ENCODE measurements around the gene ZBTB4.

ZBTB4 gene

DNA sequence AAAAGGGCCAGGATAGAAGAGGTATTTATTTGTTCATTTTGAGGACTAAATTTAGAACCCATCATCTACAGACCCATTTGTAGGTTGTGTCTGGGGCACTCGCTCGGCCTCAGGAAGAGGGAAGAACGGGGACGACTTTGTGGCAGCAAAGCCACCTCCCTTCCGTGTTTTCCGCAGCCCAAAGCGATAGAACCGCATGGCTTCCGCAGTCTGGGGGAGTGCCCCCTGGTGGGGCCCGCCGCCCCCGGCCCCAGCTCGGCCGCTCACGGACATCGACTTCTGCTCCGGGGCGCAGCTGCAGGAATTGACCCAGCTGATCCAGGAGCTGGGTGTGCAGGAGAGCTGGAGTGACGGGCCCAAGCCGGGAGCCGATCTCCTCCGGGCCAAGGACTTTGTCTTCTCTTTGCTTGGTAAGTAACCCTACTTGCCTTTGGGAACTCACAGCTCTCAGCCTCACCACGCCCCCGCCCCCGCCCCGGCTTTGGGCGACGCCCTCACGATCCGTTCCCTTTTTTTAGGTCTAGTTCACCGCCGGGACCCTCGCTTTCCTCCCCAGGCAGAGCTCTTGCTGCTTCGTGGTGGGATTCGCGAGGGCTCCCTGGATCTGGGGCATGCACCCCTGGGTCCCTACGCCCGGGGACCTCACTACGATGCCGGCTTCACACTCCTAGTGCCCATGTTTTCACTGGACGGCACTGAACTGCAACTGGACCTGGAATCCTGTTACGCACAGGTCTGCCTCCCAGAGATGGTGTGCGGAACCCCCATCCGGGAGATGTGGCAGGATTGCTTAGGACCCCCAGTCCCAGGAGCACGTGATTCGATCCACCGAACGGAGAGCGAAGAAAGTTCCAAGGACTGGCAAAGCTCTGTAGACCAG lies 43.5 kb downstream of the ZBTB4 start:
- peaks cover 3% of the 10 kb centered on the region; the same call in 1 of the 2 replicates for H3K36me3 ChIP-seq (ENCODE audit: insufficient read depth, low read length)
- H3K27ac ChIP-seq (ENCODE audit: low read depth, low read length, poor library complexity, severe bottlenecking) = peak overlapping the region; percentile 86
- no peaks in the 10 kb centered on the region for H3F3A ChIP-seq (ENCODE audit: insufficient read depth, low read length)
- H3K4me1 ChIP-seq (ENCODE audit: insufficient read depth, low read length, severe bottlenecking) = peaks cover 47% of the 10 kb centered on the region
- H3K4me2 ChIP-seq (ENCODE audit: low read length) = peak overlapping the region; percentile 99
- peaks cover 17% of the 10 kb centered on the region for H3K27me3 ChIP-seq (ENCODE audit: insufficient read depth, low read length)
- TF ChIP-seq, protein P1, sequence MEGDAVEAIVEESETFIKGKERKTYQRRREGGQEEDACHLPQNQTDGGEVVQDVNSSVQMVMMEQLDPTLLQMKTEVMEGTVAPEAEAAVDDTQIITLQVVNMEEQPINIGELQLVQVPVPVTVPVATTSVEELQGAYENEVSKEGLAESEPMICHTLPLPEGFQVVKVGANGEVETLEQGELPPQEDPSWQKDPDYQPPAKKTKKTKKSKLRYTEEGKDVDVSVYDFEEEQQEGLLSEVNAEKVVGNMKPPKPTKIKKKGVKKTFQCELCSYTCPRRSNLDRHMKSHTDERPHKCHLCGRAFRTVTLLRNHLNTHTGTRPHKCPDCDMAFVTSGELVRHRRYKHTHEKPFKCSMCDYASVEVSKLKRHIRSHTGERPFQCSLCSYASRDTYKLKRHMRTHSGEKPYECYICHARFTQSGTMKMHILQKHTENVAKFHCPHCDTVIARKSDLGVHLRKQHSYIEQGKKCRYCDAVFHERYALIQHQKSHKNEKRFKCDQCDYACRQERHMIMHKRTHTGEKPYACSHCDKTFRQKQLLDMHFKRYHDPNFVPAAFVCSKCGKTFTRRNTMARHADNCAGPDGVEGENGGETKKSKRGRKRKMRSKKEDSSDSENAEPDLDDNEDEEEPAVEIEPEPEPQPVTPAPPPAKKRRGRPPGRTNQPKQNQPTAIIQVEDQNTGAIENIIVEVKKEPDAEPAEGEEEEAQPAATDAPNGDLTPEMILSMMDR (IDR thresholded peaks at IDR 0.05; ENCODE audit: low read length) = peak; percentile 61
- no peak for TF ChIP-seq EZH2 (IDR thresholded peaks at IDR 0.05; ENCODE audit: borderline replicate concordance, low read length)
- H3K9me3 ChIP-seq (ENCODE audit: low read length) = no peaks in the 10 kb centered on the region
- peak overlapping the region; percentile 74 for H3K9ac ChIP-seq (ENCODE audit: low read length)
- no peaks in the 10 kb centered on the region for H3K79me2 ChIP-seq (ENCODE audit: insufficient read depth, low read length)
- H3K4me3 ChIP-seq (ENCODE audit: low read depth, low read length, poor library complexity, severe bottlenecking) = peak overlapping the region; percentile 76
- H4K20me1 ChIP-seq (ENCODE audit: insufficient read depth, low read length) = no peaks in the 10 kb centered on the region
- no peak overlapping the region for H2AFZ ChIP-seq (ENCODE audit: low read length)
- no peaks in the 10 kb centered on the region for H3K9me2 ChIP-seq (ENCODE audit: low read depth, low read length)

DNA sequence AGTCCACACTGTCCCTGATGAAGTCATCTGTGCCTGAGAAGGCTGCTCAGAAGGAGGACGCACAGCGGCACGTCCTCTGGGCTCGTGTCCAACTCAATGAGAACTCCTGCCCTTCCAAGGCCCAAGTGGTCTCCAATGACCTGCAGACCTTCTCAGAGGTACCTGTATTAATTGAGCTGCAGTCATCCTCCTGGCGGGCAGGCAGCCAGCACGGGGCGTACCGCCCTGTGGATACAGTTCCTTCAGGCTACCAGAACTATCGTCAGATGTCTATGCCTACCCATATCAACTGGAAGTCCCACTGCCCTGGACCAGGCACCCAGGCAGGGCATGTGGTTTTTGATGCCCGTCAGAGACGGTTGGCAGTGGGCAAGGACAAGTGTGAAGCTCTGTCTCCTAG lies 47.1 kb downstream of the ZBTB4 start:
- no peak overlapping the region for H3K4me3 ChIP-seq (ENCODE audit: low read depth, low read length, poor library complexity, severe bottlenecking)
- H3K9me3 ChIP-seq (ENCODE audit: low read length) = no peaks in the 10 kb centered on the region
- H3K27ac ChIP-seq (ENCODE audit: low read depth, low read length, poor library complexity, severe bottlenecking) = no peak overlapping the region
- no peaks in the 10 kb centered on the region for H3K36me3 ChIP-seq (ENCODE audit: insufficient read depth, low read length)
- no peaks in the 10 kb centered on the region for H3F3A ChIP-seq (ENCODE audit: insufficient read depth, low read length)
- H3K4me2 ChIP-seq (ENCODE audit: low read length) = no peak overlapping the region
- H3K4me1 ChIP-seq (ENCODE audit: insufficient read depth, low read length, severe bottlenecking) = peaks cover 11% of the 10 kb centered on the region
- H2AFZ ChIP-seq (ENCODE audit: low read length) = no peak overlapping the region
- no peaks in the 10 kb centered on the region for H3K79me2 ChIP-seq (ENCODE audit: insufficient read depth, low read length)
- no peaks in the 10 kb centered on the region for H3K27me3 ChIP-seq (ENCODE audit: insufficient read depth, low read length)
- no peaks in the 10 kb centered on the region for H4K20me1 ChIP-seq (ENCODE audit: insufficient read depth, low read length)
- no peaks in the 10 kb centered on the region for H3K9me2 ChIP-seq (ENCODE audit: low read depth, low read length)
- no peak overlapping the region for H3K9ac ChIP-seq (ENCODE audit: low read length)
- TF ChIP-seq, protein P1 (IDR thresholded peaks at IDR 0.05; ENCODE audit: low read length) = no peak
- no peak for TF ChIP-seq EZH2 (IDR thresholded peaks at IDR 0.05; ENCODE audit: borderline replicate concordance, low read length)

DNA sequence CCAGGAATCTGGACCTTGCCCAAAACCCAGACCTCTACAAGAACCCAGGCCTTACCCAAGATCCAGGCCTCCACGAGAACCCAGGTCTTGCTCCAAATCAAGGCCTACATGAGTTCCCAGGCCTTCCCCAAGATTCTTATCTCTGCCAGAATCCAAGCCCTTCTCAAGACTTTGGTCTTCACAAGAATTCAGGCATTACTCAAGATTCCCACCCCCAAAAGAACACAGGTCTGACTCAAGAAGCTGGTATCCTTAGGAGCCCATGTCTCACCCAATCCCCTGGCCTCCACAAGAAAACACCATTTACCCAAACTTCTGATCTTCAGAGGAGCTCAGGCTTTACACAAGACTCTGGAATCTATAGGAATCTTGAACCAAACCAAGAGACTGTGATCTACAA lies 48.2 kb downstream of the ZBTB4 start:
- Histone ChIP-seq H3K36me3 (ENCODE audit: insufficient read depth, low read length) (no peaks in the 10 kb centered on the region), H4K20me1 (ENCODE audit: insufficient read depth, low read length) (no peaks in the 10 kb centered on the region), H2AFZ (ENCODE audit: low read length) (no peak overlapping the region), H3K4me2 (ENCODE audit: low read length) (no peak overlapping the region), H3K79me2 (ENCODE audit: insufficient read depth, low read length) (no peaks in the 10 kb centered on the region), H3K9me2 (ENCODE audit: low read depth, low read length) (no peaks in the 10 kb centered on the region), H3F3A (ENCODE audit: insufficient read depth, low read length) (no peaks in the 10 kb centered on the region), H3K4me1 (ENCODE audit: insufficient read depth, low read length, severe bottlenecking) (peaks cover 3% of the 10 kb centered on the region), H3K27ac (ENCODE audit: low read depth, low read length, poor library complexity, severe bottlenecking) (no peak overlapping the region), H3K27me3 (ENCODE audit: insufficient read depth, low read length) (no peaks in the 10 kb centered on the region), H3K9ac (ENCODE audit: low read length) (no peak overlapping the region), H3K9me3 (ENCODE audit: low read length) (no peaks in the 10 kb centered on the region), H3K4me3 (ENCODE audit: low read depth, low read length, poor library complexity, severe bottlenecking) (no peak overlapping the region)
- TF ChIP-seq EZH2 (IDR thresholded peaks at IDR 0.05; ENCODE audit: borderline replicate concordance, low read length) = no peak
- TF ChIP-seq, protein P1 (IDR thresholded peaks at IDR 0.05; ENCODE audit: low read length) = no peak
